COLO668 (cell line): ENCODE measurements around the gene CHD6.
A peak's percentile ranks its signal among the peaks of the same experiment; 100 is the strongest.

Source experiments
- DNase-seq: peaks from one replicate; lab custom pipeline; 2025; ENCODE audit not compliant: unreplicated experiment; lab: John Stamatoyannopoulos, UW

CHD6 gene

GRCh38 chr20:41508335-41508734, 109.8 kb downstream of the CHD6 start:
- no peak for DNase-seq

- no peak for DNase-seq
Observed at GRCh38 chr20:41507851-41508250, 110.3 kb downstream of the CHD6 start.

DNA sequence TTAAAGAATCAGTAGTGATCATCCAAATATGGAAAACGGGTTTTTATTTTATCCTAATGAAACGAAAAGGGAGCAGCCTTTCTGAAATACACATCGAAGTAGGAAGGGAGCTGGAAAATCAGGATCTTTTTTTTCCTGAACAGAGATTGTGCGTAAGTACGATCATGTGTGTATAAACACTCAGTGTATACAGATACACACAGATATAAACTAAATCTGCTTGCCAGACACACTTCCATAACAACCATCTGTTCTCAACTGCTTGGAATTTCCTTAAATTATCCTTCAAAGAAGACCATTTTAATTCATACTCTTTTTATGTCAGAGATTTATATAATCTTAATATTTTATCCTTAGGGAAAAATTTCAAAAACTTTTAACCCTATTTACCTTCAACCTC, 110.7 kb downstream of the CHD6 start:
- DNase-seq: no peak

DNA sequence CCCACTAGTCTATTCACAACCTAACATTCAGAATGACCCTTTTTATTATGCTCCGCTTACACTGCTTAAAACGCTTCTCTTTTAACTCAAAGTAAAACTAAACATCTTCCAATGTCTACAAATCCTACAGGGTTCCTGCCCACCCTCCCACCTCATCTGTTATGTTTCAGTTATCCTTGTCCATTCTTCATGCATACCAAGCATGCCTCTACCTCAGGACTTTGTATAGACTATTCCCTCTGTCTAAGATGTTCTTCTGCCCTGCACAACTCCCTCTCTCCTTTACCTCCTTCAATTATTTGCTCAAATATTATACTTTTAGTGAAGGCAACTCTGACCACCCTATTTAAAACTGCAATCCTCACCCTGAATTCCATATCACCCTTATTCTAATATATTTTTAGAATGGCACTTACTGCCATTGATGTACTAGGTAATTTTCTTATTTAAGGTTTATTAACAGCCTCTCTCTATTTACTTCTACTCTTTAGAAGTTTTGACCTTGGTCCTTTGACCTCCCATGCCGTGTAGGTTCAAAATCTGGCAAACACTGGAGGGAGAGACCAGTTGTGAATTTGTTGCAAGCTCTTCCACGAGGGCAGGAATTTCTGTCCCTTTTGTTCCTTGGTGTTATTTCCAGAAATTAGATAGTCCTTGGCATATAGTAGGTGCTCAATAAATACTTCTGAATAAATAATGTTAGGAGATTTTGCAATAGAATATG, 111.8 kb downstream of the CHD6 start:
- DNase-seq: no peak

GRCh38 chr20:41505184-41505583, 113.0 kb downstream of the CHD6 start:
- no peak for DNase-seq

- DNase-seq: no peak
Observed at GRCh38 chr20:41501376-41501775, 116.8 kb downstream of the CHD6 start.

DNA sequence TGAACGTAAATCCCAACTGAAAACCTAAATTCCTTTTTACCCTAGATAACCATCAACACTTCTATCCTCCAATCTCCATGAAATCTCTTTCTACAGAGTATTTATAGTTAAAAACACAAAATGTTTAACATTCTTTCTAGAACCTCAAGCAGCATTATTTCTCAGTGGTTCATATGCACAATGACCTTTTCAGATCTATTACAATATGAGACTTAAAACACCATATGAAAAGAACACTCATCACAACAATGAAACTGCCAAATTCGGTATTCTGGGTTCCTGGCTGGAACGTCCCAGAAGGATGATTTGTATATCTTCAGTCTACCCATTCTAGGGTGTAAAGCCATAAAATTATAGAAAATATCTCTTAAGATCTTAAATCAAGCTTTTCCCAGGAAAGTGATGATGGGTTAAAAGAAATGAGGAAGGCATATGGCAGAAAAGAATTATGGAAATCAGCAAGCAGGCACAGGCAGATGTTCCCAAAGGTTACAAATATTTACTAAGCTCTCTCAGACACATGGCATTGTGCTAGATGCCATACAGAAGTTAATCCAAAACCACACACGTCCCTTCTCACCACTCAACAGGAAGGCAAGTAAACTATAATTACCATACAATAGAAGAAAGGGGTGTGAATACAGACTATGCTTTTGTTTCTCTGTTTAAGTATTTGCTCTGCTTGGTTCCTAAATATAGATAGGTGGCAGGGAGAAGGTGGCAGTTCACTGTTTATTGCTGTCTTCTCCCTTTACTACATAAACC, 118.0 kb downstream of the CHD6 start:
- DNase-seq: peak; percentile 28

DNA sequence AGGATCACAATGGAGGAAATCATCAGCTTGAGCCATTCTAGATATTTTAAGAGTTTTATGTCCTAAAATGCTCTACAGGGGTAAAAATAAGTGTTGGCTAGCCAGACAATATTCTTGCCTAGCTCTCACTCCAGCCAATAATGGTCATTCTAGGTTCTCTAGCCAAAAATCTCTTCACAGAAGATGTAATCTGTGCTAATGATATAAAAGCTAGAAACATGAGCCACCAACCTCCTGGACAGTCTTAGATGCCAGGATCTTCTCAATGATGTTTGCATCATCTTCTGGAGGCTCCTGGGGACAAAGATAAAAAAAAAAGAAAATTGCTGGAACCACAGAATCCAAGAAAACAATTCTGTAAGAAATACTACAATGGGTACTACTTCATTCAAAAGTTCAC, 119.1 kb downstream of the CHD6 start:
- DNase-seq: no peak

DNA sequence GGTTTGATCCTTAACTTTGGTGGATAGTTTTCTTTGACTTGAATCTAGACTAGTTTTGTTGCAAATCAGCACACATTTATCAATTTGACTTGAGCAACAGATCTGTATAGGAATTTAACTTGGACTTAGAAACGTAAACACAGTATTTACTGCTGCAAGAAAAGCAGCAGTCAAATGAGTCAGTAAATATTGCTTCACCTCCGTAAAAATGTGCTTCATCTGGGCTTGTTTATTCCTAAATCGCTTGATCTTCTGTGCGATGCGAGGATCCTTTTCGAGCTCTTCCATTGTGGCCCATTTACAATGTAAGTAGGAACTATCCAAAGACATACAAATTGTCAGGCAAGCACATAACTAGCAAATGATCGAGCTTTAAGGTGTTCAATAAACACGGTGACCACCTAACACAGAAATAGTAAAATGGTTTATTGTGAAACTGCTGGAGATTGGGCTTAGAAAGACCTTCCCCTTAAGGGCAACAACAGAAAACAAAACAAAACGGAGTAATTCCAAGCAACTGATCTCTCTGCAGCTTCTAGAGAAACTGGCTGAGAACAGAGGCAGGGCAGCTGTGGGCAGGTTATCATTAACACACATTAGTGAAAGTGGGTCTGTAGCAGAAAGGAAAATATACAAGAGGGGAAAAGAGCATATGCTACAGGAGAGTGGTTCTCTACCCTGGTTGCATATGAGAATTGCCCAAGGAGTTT, 120.8 kb downstream of the CHD6 start:
- no peak for DNase-seq

- DNase-seq: no peak
Observed at GRCh38 chr20:41494451-41494850, 123.7 kb downstream of the CHD6 start.

- no peak for DNase-seq
Observed at GRCh38 chr20:41483553-41483930, 134.6 kb downstream of the CHD6 start.

GRCh38 chr20:41482647-41483552, 135.3 kb downstream of the CHD6 start:
- DNase-seq: no peak

DNA sequence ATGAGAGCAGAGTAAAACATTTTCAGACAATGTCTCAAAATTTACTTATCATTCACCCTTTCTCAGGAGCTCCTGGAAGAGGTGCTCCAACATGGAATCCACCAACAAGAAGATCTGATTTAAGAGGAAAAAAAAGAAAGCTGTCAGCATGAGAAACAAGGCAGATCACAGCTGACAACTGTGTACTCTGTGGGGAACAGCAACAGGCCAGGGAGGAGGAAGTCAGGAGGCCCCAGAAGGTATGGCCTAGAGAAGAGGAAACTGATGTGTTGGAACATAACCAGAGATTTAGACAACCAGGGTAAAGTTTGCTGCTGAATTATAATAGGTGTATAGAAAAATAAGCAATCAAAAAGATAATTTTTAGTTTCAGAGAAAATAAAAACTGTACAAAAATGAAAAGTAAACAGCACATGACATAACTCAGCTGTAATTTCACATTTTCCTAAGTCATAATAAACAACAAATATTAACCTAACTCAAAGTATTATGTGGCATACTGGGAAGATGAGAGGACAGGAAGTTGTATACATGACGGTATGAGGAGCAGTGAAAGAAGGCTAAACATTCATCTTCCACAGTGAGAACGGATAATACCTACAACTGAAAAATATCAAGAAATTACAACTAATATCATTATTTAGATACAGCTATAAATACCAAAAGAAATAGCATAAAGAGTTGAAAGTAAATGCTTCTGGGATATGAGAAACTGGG, 138.0 kb downstream of the CHD6 start:
- DNase-seq: no peak

- no peak for DNase-seq
Observed at GRCh38 chr20:41479113-41479512, 139.1 kb downstream of the CHD6 start.

- no peak for DNase-seq
Observed at GRCh38 chr20:41478026-41478425, 140.2 kb downstream of the CHD6 start.

DNA sequence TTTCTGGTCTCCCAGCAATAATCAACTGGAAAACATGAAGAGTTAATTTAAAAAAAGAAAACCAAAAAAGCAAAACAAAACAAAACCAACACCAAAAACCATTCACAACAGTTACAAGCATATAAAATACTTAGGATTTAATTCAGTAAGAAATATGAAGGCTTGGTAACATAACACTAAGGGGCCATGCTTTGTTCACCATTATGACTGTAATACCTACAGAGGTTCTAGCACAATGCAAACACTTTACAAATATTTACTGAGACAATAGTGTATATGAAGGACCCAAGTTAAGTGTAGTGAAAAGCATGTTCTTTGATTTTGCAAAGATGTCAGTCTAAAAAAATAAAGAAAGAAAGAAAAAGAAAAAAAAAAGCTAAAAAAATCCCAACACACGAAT, 141.7 kb downstream of the CHD6 start:
- DNase-seq: no peak

DNA sequence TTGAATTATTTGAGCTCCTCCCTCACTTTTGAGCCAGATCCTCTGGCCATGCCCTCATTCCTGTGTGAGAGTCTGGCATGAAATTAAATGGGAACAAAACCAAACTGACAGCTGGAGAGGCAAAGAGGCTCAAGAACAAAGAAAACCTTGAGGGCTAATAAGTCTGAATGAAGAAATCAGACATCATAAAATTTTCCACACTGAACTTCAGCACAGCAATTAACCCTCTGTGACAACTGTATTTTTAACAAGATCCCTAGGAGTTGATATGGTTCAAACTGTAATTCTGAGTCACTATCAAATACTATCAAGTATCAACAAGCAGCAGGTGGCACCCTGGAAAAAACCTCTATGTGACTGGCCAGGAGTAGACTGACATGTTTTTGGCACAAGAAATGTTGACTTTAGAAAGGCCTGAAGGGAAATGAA, 142.2 kb downstream of the CHD6 start:
- DNase-seq: peak; percentile 68

DNA sequence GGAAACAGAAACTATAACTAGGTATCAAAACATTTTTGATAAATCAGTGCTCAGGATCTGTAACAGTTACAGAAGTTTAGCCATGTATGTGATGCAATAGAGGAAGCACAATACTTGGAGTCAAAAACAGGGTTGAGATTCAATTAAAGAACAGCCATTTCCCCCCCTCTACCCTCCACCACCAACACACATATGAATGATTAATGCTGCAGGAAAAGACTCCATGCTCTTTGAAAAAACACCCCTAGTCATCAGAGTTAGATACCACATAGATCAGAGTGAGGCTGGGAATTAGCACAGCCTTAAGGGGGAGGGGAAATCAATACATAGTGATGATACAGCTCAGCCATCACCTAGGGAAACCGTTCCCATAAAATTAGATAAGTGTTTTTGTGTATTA, 142.7 kb downstream of the CHD6 start:
- DNase-seq: peak; percentile 22

- DNase-seq: no peak
Observed at GRCh38 chr20:41470362-41471095, 147.6 kb downstream of the CHD6 start.

DNA sequence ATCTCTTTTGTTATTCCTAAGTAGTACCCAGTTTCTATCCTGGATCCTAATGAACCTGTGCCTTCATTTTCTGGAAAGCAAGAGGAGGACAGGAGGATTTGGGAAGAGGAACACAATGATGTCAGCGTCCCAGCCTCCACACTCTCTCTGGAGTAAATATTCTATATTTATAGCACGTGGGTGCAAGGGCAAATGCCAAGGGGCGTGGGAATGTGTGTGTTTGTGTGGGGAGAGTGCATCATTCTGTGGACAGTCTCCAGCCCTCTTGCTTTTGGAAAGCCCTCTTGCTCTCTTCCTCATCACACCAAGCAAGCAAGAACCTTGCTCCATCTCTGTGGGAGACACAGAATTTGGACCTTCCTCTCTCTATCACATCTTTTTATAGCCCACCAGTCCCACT, 148.3 kb downstream of the CHD6 start:
- DNase-seq: no peak
